Measurements from ENCODE around the gene UNC5C. TPM values are rescaled to one million over a fixed set of nuclear protein-coding genes. Genes with fewer than 3 reads are reported as not detected.

UNC5C gene
- total RNA-seq, 2 experiments from 2014 or later = not detected

GRCh38 chr4:95288552-95288951 is 260.2 kb downstream of the UNC5C start:
- no peaks in the 10 kb centered on the region for H3K27me3 Mint-ChIP-seq
- TF ChIP-seq, protein P1, sequence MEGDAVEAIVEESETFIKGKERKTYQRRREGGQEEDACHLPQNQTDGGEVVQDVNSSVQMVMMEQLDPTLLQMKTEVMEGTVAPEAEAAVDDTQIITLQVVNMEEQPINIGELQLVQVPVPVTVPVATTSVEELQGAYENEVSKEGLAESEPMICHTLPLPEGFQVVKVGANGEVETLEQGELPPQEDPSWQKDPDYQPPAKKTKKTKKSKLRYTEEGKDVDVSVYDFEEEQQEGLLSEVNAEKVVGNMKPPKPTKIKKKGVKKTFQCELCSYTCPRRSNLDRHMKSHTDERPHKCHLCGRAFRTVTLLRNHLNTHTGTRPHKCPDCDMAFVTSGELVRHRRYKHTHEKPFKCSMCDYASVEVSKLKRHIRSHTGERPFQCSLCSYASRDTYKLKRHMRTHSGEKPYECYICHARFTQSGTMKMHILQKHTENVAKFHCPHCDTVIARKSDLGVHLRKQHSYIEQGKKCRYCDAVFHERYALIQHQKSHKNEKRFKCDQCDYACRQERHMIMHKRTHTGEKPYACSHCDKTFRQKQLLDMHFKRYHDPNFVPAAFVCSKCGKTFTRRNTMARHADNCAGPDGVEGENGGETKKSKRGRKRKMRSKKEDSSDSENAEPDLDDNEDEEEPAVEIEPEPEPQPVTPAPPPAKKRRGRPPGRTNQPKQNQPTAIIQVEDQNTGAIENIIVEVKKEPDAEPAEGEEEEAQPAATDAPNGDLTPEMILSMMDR (IDR thresholded peaks at IDR 0.05) = no peak
- ATAC-seq (ENCODE audit: poor library complexity) = no peak
- H3K36me3 Mint-ChIP-seq (ENCODE audit: low read depth) = no peaks in the 10 kb centered on the region
- ChIA-PET POLR2A (no interaction called here), CTCF (no interaction called here)
- peaks cover 45% of the 10 kb centered on the region for H3K4me1 Mint-ChIP-seq (ENCODE audit: low read depth)
- H3K27ac Mint-ChIP-seq = no peak overlapping the region
- peaks cover 8% of the 10 kb centered on the region for H3K4me1 ChIP-seq (ENCODE audit: insufficient read depth, low read length)
- H3K27ac ChIP-seq (ENCODE audit: low read depth in 1 of 2, low read length in 2 of 2) = no peak overlapping the region
- H3K36me3 ChIP-seq (ENCODE audit: insufficient read depth, low read length) = no peaks in the 10 kb centered on the region
- no peaks in the 10 kb centered on the region for H3K9me3 ChIP-seq (ENCODE audit: control insufficient read depth in 1 of 2, insufficient read depth in 1 of 2, low read length in 2 of 2)
- H3K9me3 Mint-ChIP-seq = no peaks in the 10 kb centered on the region
- H3K4me3 Mint-ChIP-seq = no peak overlapping the region
- no peaks in the 10 kb centered on the region for H3K27me3 ChIP-seq (ENCODE audit: control insufficient read depth in 1 of 2, insufficient read depth in 2 of 2, low read length in 2 of 2)
- no peak overlapping the region for H3K4me3 ChIP-seq (ENCODE audit: low read length)
- no peak for DNase-seq
- intact Hi-C loops (cut with DNase I, micrococcal nuclease) = no loop called here

DNA sequence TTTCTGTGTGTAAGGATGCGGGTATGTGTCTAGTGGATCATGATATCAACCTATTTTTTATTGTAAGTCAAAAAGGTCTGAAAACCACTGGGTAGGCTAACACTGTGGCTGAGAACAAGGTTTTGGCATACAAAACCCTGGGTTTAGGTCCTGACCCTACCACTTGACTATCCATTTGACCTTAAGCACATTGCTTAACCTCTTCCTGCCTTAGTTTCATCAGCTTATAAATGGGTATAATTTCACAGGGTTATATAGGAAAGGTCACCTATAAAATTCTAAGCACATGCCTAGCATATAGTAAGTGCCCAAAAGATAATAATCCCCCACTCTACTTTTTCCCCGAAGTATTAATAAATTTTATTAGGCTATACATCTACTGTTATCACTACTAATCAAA is 263.0 kb downstream of the UNC5C start:
- H3K9me3 ChIP-seq (ENCODE audit: control insufficient read depth in 1 of 2, insufficient read depth in 1 of 2, low read length in 2 of 2) = no peaks in the 10 kb centered on the region
- H3K4me1 ChIP-seq (ENCODE audit: insufficient read depth, low read length) = peaks cover 4% of the 10 kb centered on the region
- H3K4me3 ChIP-seq (ENCODE audit: low read length) = no peak overlapping the region
- H3K4me1 Mint-ChIP-seq (ENCODE audit: low read depth) = peaks cover 20% of the 10 kb centered on the region
- ATAC-seq (ENCODE audit: poor library complexity) = no peak
- intact Hi-C loops (cut with DNase I, micrococcal nuclease) = no loop called here
- H3K36me3 ChIP-seq (ENCODE audit: insufficient read depth, low read length) = no peaks in the 10 kb centered on the region
- H3K36me3 Mint-ChIP-seq (ENCODE audit: low read depth) = no peaks in the 10 kb centered on the region
- no peaks in the 10 kb centered on the region for H3K27me3 ChIP-seq (ENCODE audit: control insufficient read depth in 1 of 2, insufficient read depth in 2 of 2, low read length in 2 of 2)
- no peak for DNase-seq
- no peaks in the 10 kb centered on the region for H3K27me3 Mint-ChIP-seq
- H3K27ac Mint-ChIP-seq = no peak overlapping the region
- H3K9me3 Mint-ChIP-seq = peaks cover 3% of the 10 kb centered on the region
- POLR2A ChIA-PET = no interaction called here
- H3K27ac ChIP-seq (ENCODE audit: low read depth in 1 of 2, low read length in 2 of 2) = no peak overlapping the region
- TF ChIP-seq, protein P1 (IDR thresholded peaks at IDR 0.05) = no peak
- H3K4me3 Mint-ChIP-seq = no peak overlapping the region
- CTCF ChIA-PET = no interaction called here

DNA sequence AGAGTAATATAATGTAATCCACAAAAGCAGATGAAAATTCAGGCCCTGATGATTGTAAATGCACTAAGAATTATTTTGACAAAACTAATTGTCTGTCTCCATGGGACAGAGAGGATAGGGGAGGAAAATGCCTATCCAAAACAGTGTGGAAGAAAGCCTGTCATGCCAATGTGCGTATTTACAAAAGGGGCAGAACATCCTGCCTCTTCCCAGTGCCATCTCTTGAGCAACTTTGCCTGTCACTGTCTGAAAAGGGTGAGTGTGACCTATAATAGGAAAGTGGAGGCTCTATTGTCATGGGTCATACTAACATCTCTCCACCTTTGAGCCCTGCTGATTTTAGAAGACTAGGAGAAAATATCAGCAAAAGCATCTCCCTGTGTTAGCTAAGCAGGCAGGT is 264.1 kb downstream of the UNC5C start:
- peaks cover 4% of the 10 kb centered on the region for H3K4me1 ChIP-seq (ENCODE audit: insufficient read depth, low read length)
- H3K27ac ChIP-seq (ENCODE audit: low read depth in 1 of 2, low read length in 2 of 2) = no peak overlapping the region
- Mint-ChIP-seq H3K9me3 (peaks cover 6% of the 10 kb centered on the region), H3K27me3 (no peaks in the 10 kb centered on the region), H3K4me1 (ENCODE audit: low read depth) (peaks cover 11% of the 10 kb centered on the region), H3K27ac (no peak overlapping the region), H3K4me3 (no peak overlapping the region), H3K36me3 (ENCODE audit: low read depth) (no peaks in the 10 kb centered on the region)
- no peaks in the 10 kb centered on the region for H3K27me3 ChIP-seq (ENCODE audit: control insufficient read depth in 1 of 2, insufficient read depth in 2 of 2, low read length in 2 of 2)
- H3K9me3 ChIP-seq (ENCODE audit: control insufficient read depth in 1 of 2, insufficient read depth in 1 of 2, low read length in 2 of 2) = no peaks in the 10 kb centered on the region
- POLR2A ChIA-PET = no interaction called here
- TF ChIP-seq, protein P1 (IDR thresholded peaks at IDR 0.05) = no peak
- H3K4me3 ChIP-seq (ENCODE audit: low read length) = no peak overlapping the region
- DNase-seq = no peak
- H3K36me3 ChIP-seq (ENCODE audit: insufficient read depth, low read length) = no peaks in the 10 kb centered on the region
- intact Hi-C loops (cut with DNase I, micrococcal nuclease) = no loop called here
- ATAC-seq (ENCODE audit: poor library complexity) = no peak
- CTCF ChIA-PET = no interaction called here
